GOT3 (cell line): ENCODE measurements around the gene POU2F3.

Experiments
- DNase-seq: peaks from one replicate; lab custom pipeline; 2025; ENCODE audit warnings: mixed read lengths; lab: John Stamatoyannopoulos, UW

The POU2F3 gene

DNA sequence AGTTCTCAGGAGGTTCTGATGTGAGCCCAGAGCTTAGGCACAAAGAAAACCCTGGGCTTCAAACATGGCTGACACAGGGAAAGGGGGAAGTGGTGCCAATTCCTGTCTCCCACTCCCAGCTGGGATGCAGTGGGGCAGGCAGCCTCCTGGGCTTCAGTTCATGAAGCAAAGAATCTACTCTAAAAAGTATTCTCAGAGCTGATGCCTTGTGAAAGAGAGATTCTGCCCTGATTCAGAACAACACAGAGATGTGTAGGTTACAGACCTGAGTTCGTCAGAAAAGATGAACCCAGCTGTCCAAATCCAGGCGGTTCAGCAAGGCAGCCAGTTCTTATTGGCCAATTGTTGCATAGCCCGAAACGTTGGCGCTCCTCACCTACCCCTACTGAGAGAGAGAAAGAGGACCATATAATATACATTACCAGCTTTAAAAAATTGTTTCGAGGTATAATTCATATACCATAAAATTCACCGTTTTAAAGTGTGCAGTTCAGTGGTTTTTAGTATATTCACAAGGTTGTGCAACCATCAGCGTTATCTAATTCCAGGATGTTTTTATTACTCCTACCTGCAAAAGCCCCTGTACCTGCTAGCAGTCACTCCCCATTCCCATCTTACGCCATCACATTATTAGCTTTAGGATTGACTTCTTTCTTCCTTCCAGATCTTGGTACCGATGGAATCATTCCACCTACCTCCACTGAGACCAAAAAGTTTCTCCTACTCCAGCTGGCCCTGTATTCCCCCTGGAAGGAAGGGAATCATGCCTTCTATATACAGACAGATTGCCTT, 77.9 kb downstream of the POU2F3 start:
- no peak for DNase-seq

DNA sequence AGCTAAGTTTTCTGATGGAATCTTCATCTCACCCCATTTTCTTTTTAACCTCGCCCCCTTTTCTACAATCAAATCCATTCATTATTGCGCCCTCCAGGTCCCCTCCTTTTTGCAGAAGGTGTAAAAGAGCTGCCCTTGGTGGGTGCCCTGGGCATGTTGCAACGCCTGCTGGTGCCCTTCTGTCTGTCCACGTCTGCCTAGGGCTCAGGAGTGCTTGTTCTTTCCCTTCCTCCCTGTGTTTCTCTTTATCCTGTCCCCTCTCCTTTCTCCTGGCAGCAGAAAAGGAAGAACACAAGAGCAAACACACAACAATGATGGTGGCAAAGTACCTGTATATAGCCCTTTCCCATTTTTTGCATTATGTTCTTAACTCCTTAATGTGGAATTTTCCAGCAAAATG, 79.0 kb downstream of the POU2F3 start:
- no peak for DNase-seq

DNA sequence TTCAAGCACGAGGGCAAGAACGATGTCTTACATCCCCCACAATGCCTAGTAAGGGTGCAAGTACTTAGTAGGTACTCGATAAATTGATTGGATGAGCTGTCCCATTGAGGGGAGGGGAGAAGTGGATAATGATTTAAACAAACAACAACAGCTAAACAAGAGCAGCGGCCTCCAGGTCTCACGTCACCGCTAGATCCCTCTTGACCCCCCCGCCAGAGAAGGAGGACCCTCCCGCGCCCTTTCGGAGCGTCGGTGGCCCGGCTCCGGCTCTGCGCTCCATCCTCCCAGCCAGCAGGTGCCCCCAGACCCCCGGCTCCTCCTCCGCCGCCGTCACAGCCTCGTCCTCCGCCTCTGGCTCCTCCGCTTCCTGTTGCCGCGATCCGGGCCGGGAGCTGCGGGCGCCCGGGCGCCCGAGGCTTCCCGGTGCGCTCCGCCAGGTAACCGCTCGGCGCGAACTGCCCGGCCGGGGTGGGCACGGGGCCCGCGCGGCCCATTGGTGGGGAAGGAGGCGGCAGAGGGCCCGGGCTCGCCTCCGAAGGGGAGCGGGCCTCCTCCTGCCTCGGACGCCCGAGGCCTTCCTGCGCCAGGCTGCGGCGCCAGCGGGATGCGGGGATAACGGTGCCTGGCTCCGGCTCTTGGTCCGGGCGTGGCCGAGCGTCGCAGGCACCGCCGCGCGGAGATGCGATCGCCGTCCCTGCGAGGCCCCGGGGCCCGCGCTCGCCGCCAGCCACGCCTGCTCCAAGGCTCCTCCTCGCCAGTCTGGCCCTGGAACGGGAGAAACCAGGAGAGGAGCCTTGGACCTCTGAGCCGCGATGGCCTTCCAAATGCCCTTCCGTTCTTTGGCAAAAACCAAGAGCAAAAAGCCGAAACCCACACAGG, 85.2 kb downstream of the POU2F3 start, which contains the start of gene TLCD5:
TSS of gene TLCD5 (plus strand) at position 368 of the 879 bp plus-strand sequence. CDS start 2,143 bp downstream, outside the sequence.
- no peak for DNase-seq

DNA sequence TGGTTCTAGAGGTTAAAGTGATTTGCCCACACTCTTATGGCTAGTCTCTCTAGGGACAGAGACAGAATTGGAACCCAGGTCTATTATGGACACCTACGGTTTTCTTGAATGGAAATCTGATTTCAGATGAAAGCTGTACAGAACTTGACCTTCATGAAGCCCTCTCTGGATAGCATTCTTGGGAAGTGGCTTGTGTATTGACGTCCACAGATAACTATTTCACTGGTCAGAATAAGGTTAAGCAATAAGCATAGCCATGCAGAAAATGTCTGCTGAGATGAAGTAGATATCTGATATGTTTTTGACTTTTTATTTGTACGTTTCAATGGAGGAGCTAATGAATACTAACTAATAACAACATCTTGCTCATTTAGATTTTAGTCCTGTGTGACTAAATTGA, 86.3 kb downstream of the POU2F3 start:
- no peak for DNase-seq

DNA sequence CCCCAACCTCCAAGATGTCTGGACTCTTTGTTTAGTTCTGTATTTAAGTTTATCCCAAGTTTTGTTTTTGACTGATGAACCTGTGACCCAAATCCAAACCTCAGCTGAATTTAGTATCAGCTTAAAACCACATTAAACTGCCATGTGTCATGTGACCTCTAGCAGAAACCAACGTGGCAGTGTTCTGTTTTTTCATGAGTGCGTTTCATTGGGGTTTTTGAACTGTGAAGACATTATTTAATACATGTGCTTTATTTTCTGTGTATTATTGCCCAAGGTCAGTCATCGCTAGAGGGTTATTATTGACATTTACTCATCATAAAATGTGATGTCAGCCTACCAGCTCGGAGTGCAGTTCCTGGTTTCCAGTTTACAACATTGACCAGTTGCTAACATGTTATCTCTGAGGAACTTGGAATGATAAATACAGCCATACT, 86.9 kb downstream of the POU2F3 start:
- DNase-seq, result no peak

DNA sequence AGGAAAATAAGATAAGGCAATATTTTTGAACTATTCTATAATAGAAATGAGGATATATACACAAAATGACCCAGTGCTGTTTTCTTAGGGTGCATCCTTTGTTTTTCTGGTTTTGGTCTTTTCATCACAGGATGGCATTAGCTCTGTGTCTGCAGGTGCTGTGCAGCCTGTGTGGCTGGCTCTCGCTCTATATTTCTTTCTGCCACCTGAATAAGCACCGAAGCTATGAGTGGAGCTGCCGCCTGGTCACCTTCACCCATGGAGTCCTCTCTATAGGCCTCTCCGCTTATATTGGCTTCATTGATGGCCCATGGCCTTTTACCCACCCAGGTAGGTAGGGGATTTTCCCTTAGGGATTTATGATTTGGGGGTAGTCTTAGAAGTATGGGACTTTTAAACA, 87.4 kb downstream of the POU2F3 start:
- DNase-seq, result no peak

DNA sequence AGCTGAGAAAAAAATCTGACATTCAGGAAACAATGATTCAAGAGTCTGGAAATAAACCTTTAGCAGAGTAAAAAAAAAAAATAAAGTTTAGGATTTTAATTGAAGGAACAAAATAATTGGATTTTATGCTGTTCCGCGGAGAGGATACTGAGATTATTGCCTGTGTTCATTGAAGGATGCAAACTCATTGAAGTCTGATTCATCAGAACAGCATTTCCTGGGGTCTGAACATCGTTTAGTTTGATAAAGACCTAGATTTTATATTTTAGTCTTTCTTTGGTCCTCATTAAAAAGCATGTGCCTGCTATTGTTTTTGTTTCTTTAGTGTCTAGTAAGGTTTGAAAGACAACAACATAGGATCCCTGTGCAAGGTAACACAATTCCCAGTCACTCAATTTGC, 89.6 kb downstream of the POU2F3 start:
- no peak for DNase-seq

DNA sequence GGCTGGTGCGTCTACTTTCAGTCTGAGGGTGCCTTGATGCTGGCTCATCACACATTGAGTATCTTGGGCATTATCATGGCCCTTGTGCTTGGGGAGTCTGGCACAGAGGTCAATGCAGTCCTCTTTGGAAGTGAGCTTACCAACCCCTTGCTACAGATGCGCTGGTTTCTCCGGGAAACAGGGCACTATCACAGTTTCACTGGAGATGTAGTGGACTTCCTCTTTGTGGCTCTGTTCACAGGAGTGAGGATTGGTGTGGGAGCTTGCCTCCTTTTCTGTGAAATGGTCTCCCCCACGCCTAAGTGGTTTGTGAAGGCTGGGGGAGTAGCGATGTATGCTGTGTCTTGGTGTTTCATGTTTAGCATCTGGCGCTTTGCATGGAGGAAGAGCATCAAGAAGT, 90.1 kb downstream of the POU2F3 start:
- no peak for DNase-seq

DNA sequence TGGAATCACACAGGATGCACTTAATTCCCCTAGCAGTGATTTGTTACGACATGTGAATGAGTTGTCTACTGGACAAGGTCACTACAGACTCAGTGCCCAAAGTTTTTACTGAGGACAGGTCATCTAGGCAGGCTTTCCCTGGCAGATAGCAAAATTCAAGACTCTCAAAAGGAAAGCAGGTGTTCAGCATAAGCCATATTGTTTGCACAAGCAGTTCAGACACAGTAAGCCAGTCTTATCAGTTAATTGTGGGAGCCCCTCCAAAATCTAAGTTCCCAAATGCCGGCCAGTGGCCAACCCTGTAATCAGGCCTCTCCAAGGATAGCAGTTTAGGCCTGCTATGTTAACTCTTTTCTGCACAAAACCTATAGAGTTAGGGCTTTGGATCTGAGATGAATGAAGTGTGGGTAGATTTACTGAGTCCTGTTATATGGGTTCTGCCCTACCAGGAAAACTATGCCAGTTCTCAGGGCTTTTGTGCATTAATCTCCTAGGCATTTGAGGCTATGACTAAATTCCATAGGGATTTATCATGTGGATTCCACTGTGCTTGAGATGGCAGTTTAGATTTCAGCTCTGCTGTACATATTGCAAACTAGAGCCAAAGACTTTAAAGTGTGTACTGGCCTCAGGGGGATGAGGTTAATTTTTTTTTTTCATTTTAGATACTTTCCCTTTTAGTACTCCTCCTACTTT, 91.5 kb downstream of the POU2F3 start:
- no peak for DNase-seq

DNA sequence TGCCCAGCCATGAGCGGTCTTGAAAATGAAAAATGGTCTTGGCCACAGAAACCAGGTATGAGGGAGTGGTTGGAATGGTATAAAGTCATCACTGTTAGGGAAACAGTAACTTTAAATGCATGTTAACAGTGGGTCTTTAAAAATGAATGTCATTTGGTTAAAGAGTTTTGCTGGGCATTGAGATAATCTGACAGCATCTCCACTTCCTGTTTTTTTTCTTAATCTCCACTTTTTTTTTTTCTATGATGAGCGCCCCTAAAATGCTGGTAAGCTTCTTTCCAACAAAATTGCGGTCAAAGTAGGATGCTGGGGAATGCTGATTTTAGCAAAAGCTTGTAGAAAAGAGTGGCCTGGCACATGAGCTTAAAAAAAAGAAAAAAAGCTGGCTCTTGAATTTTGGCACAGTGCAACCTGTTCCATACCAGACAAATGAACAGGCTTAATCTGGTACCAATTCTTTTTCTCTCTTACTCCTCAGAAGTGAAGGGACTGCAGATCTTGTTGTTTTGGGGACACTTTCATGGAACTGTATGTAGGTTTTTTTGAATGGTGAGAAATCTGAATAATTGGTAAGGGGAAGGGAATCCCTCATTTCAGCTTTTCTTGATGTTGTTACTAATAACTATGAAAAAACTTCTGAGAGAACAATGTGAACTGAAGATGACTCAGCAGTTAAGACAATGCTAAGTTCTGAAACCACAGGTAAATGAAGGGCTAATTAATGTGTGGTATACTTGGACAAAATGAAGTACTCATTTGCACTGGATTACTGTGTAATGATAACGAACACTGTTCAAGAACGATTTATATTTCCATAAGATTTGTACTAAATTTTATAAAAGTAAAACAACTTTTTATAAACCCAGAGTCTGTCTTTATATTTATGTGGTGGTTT, 93.1 kb downstream of the POU2F3 start:
- no peak for DNase-seq

DNA sequence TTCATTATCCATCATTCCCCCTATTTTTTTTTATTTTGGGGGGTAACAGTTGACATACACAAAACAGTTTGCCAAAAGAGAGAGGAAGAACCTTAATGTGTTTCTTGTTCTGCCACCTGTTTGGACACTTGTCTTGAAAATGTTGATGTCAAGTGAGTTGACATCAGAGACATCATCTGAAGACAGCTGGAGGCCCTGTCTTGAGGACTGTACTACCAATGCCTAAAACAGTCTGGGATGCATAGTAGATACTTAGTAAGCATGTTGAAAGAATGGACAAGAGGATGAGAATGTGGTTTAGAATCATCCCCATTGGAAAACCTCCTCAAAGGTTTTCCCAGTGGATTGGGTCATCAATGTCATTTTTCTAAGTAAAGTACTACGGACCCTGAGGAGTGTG, 93.9 kb downstream of the POU2F3 start:
- DNase-seq, result no peak

DNA sequence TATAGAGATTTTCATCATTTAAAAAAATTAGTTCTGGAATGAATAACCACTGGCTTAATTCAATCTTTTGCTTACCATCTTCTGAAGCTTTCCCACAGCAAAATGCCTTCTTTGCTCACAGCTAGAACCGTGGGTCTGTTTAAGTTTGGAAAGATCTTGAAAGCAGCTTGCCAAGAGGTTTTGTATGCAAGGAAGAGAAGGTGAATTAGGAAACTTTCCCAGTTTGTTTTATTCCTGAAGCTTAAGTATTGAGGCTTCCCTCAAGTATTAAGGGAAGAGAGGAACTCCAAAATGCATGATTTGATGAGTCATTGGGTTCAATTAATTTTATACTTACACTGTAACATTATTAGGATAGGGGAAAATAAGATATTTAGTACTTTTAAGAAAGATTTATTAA, 94.4 kb downstream of the POU2F3 start:
- no peak for DNase-seq

DNA sequence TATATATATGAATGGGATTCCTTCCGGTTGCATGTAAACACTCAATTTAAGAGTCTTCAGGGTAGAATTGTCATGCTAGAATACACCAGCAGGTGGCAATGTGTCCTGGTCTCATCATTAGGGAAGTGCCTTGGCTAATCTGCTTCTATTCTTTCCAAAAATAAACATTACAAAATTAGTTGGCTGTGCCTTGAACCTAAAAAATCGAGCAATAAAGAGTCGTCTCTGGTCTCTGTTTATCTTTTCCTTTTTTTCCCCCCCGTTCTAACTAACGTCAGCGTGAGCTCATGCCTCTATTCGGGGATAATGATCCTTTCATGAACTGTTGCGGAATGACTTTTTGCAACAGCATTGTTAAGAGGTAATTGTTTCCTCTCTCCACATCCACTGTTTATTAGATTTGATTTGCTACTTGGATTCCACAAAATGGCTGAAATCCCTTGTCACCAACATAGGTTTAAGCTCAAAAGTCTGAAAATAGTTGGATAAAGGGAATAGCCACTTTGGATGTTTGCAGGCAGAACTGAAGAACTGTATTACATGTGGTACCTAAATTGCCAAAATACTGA, 95.0 kb downstream of the POU2F3 start:
- no peak for DNase-seq

DNA sequence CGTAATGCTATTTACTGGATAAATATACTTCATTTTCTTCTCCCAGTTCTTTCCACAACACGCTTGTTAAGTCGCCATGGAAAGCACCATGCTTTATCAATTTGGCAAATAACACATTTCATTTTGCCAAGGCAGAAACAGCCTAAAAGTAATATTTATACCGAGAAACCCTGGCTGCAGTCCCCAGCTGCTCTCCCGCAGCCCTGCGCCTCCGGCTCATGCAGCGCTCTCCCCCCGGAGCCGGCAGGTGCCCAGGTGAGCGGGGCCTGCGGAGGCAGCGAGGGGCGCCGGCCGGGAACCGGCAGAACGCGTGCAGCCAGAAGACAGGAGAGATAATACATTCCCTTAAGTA, 95.6 kb downstream of the POU2F3 start:
- DNase-seq, result no peak

DNA sequence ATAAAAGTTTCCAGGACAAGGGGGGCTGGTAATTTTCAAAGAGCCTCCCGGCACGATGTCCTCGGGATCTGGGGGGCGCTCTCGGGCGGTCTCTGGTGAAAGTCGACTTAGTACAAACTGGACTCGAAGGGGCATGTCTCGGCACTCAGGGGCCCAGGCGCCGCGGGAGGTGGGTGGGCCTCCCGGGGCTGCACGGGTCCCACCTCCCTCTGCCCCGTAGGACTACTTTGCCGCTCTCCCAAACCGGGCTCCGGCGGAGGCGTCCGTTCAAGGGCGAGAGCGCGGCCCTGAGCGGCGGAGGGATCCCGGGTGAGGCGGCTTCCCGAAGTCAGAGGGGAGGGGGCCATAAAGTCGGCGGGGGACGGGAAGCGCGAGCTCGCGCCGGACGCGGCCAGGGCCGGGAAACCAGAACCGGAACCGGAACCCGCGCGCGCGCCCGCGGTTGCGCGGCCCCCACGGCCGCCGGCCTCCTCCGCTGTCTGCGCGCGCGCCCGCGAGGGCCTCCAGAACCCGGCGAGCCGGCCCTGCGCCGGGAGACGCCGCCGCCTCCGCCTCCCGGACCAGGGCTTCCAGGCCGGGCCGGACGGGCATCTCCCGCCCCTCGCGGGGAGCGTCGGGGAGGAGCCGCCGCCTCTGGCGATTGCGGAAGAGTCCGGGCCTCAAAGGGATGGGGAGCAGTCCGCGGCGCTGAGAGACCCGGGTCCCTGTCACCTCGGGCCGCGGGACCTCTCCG, 96.1 kb downstream of the POU2F3 start, which contains the start of gene ARHGEF12:
TSS of gene ARHGEF12 (plus strand) at position 506 of the 733 bp plus-strand sequence. CDS start 831 bp downstream, outside the sequence.
- peak; percentile 67 for DNase-seq

DNA sequence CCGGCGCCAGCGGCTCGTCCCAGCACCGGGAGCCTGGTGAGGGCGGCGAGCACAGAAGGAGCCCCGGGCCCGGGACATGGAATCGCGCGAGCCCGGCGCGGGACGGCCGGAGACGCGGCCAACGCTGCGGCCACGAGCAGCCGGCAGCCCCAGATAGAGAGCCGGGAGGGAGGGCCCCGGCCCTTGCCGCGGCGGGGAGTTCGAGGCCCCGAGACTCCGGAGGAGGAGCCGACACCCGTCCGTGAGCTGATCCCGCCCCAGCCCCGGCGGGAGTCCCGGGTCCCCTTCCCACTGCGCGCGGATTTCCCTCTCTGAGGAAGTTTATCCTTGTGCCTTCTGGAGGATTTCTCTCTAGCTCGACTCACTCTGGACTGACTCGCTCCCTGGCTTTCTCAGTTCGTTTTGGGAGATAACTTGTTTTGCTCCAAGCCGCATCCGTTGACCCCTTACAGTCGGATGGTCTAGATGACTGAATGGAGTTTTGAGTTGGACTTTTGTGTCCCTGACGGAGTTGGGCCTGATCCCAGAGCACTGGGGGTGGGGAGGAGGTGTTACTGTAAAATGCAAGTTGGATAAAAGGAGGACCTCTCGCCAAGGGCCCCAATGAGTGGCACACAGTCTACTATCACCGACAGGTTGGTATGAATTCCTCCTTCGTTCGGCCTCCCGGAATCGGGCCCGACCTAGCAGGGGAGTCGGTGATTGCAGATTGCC, 96.9 kb downstream of the POU2F3 start:
- no peak for DNase-seq

DNA sequence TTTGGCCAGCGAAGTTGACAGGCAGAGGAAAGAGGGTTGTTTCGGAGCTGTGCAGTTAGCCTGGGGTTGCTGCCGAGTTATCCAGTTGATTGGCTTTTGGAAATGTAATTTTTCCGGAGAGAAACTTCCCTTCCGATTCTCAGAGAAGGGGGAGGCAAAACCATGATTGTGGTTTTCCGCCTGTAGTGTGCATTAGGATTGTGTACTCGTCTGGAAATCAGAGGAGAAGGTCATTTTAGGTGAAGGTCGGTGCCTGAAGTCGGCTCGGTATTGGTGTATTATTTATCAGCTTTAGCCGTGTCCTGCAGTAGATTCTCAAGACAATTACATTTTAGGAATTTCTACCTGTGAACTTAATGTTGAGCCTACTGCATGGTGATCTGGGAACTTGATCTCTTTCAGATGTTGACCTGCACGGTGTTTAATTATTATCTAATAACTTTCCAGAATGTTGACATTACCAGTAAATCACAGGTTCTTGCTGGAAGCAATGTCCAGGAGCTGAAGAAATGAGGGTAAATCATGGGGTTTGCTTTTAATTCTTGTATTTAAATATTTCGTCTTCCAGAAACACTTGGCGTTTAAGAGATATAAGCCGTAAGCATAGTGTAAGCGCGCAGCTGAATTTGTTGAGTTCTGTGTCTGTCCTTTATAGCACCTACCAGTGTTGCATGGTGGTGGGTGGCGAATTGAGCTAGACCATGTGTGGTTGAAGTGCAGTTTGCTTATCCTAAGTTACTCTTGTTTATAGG, 97.6 kb downstream of the POU2F3 start:
- DNase-seq, result no peak

DNA sequence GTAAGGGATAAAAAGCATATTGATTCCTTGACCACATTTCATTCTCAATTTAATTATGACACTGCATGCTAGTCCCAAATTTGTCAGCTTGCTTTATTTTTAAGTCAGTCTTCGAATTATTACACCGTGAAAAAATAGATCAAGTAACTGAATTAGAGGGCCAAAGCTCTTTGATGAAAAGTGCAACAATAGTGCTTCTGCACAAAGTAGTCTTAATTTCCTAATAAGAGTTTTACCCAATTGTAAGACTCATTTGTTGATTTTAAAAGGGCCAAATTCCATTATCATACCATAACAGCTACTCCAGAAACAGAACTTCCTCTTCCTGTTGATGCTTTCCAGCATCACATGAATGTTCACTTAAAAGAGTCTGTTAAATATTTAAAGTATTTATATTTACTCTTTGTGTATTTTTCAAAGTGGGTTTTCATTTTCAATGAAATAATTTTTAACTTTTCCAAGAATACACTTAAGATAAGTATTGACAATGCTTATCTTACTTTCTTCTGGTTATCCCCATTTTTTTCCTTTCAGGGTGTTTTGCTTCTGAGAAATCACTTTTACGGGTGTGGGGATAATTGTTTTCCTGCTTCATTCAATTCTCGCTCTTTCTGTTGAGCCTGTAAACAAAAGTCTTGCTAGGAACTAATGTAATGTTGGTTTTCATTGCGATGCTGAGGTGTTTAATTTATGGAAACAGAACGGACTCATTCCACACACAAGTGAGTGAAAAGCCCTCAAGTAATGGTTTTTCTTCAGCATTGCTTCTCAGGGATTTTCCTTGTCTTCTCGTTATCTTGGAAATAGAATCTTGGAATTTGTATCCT, 98.4 kb downstream of the POU2F3 start:
- no peak for DNase-seq
